Measurements from ENCODE around the gene LRRC8A.

GRCh38 chr9:128940946-128941755, 59.2 kb downstream of the LRRC8A start:
- TF ChIP-seq, protein P1, sequence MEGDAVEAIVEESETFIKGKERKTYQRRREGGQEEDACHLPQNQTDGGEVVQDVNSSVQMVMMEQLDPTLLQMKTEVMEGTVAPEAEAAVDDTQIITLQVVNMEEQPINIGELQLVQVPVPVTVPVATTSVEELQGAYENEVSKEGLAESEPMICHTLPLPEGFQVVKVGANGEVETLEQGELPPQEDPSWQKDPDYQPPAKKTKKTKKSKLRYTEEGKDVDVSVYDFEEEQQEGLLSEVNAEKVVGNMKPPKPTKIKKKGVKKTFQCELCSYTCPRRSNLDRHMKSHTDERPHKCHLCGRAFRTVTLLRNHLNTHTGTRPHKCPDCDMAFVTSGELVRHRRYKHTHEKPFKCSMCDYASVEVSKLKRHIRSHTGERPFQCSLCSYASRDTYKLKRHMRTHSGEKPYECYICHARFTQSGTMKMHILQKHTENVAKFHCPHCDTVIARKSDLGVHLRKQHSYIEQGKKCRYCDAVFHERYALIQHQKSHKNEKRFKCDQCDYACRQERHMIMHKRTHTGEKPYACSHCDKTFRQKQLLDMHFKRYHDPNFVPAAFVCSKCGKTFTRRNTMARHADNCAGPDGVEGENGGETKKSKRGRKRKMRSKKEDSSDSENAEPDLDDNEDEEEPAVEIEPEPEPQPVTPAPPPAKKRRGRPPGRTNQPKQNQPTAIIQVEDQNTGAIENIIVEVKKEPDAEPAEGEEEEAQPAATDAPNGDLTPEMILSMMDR (conservative IDR thresholded peaks at IDR 0.05; ENCODE audit: low read depth, low read length): no peak
- TF ChIP-seq POLR2A (IDR thresholded peaks at IDR 0.05; ENCODE audit: low read depth, low read length) (no peak), MXI1 (IDR thresholded peaks at IDR 0.05; ENCODE audit: borderline replicate concordance, low read depth, low read length) (no peak), CEBPB (IDR thresholded peaks at IDR 0.05; ENCODE audit: low read depth, low read length) (no peak), FOS (IDR thresholded peaks at IDR 0.05; ENCODE audit: low read depth, low read length) (no peak), RFX5 (IDR thresholded peaks at IDR 0.05; ENCODE audit: low read depth, low read length) (no peak), MAZ (IDR thresholded peaks at IDR 0.05; ENCODE audit: borderline replicate concordance, low read depth, low read length) (no peak), MAFK (IDR thresholded peaks at IDR 0.05; ENCODE audit: low read depth, low read length) (no peak), RCOR1 (IDR thresholded peaks at IDR 0.05; ENCODE audit: insufficient replicate concordance, low read length) (no peak), RAD21 (IDR thresholded peaks at IDR 0.05; ENCODE audit: low read length) (no peak), SMC3 (IDR thresholded peaks at IDR 0.05; ENCODE audit: low read depth, low read length) (no peak)
- TF ChIP-seq, protein P2, sequence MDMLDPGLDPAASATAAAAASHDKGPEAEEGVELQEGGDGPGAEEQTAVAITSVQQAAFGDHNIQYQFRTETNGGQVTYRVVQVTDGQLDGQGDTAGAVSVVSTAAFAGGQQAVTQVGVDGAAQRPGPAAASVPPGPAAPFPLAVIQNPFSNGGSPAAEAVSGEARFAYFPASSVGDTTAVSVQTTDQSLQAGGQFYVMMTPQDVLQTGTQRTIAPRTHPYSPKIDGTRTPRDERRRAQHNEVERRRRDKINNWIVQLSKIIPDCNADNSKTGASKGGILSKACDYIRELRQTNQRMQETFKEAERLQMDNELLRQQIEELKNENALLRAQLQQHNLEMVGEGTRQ (IDR thresholded peaks at IDR 0.05; ENCODE audit: low read depth, low read length): no peak
